Psoas muscle (tissue), 8 donors: Measurements from ENCODE around the gene TSHZ2. TPM values are rescaled to one million over a fixed set of nuclear protein-coding genes. Genes with fewer than 3 reads are reported as not detected.

Experiments used
- ATAC-seq, 4 donors: fragments of 200-7000 bp; cut with Tn5 transposase; one replicate each; pipeline ENCODE4 v1.9.1; 2020; ENCODE audit warnings: moderate library complexity in 3 of 4, mild to moderate bottlenecking in 2 of 4
- DNase-seq, 2 donors: peaks; one replicate each; pipeline ENCODE4 v3.0.0-alpha.2; 2020
- H3K27ac ChIP-seq: fragments of 200-600 bp; one replicate; pipeline ENCODE4 v1.8.0; 2022
- H3K27me3 ChIP-seq, 3 donors: fragments of 200-600 bp in 1 of 3; one replicate each; pipeline versions ENCODE4 v1.6.1 to v1.8.0; 2013 to 2022; ENCODE audit warnings: low read length in 2 of 3, mild to moderate bottlenecking in 2 of 3, moderate library complexity in 1 of 3; ENCODE audit not compliant: insufficient read depth in 3 of 3
- H3K36me3 ChIP-seq, 2 donors: fragments of 200-600 bp in 1 of 2; one replicate each; pipeline versions ENCODE4 v1.6.1 to v1.8.0; 2013 to 2022; ENCODE audit warnings: low read depth in 1 of 2, mild to moderate bottlenecking in 1 of 2, moderate library complexity in 1 of 2; ENCODE audit not compliant: insufficient read depth in 1 of 2
- H3K4me1 ChIP-seq: fragments of 200-600 bp; one replicate; pipeline ENCODE4 v1.8.0; 2022
- H3K4me3 ChIP-seq: fragments of 200-600 bp; one replicate; pipeline ENCODE4 v1.8.0; 2022; ENCODE audit warnings: mild to moderate bottlenecking
- H3K9me3 ChIP-seq: fragments of 200-600 bp; one replicate; pipeline ENCODE4 v1.8.0; 2022
- CTCF ChIP-seq: fragments of 200-600 bp; IDR thresholded peaks from one replicate; pipeline ENCODE4 v1.8.0; 2022; ENCODE audit warnings: antibody characterized with exemption
- WGBS, 3 donors: extraction: QIAGEN DNeasy Blood & Tissue Kit; methylation state at CpG; one replicate each; pipeline versions ENCODE4 v1.1.6 to v1.1.7; 2013; 5-methylcytosine and 5-hydroxymethylcytosine counted together
- intact Hi-C, 2 donors: fragments of 100-400 bp; cut with DNase I; formaldehyde crosslinking; loops; one replicate each; pipeline versions ENCODE4 v1.11.0 to v1.14.2; 2022
- polyA plus RNA-seq, 3 donors: library from polyadenylated mRNA; stranded (reverse); fragments of 200-250 nt; gene quantifications; one replicate each; pipeline ENCODE4 v1.2.3, GENCODE V29; 2013
- total RNA-seq, 4 donors: library from RNA; stranded (reverse); fragmentation: NEBNext Ultra II Directional in 2 of 4; extraction: Animal tissue kit (Norgen Biotek cat#: 25700) in 2 of 4; gene quantifications; one replicate each; pipeline versions ENCODE4 v1.2.1 to v1.2.4, GENCODE V29; 2021 to 2023
- donor health status: healthy with polysubstance abuse.
- donor health status: DM: no; HTN: no; CAD: no; lungs with moderate emphysema.
- donor health status: Bipolar disorder and iron deficiency.
- donor health status: healthy.
- donor health status: DM: yes; HTN: yes; CAD: no.
- donor health status: DM: no; HTN: no; CAD: no.
- donor health status: DM: no; HTN: no; CAD: no.
- donor health status: DM: yes; HTN: yes; CAD: no.

Gene TSHZ2
- total and polyA plus RNA-seq, 7 donors, result 0.39 to 7.5 (median 1.9) TPM

GRCh38 chr20:53438368-53438767 is 466.2 kb downstream of the TSHZ2 start:
- Histone ChIP-seq H3K36me3 (no peaks in the 10 kb centered on the region), H3K9me3 (no peaks in the 10 kb centered on the region), H3K27me3 (no peaks in the 10 kb centered on the region), H3K4me1 (no peaks in the 10 kb centered on the region), H3K27ac (no peak overlapping the region), H3K4me3 (no peak overlapping the region)
- DNase-seq (no peak), ATAC-seq (no peak)
- 84 to 88% (median 87%) methylated on average over 4 of the region's 4 CpGs for WGBS, 3 donors
- TF ChIP-seq CTCF, result no peak
- intact Hi-C loops, result no loop called here

- Histone ChIP-seq H3K27me3 (no peaks in the 10 kb centered on the region), H3K4me3 (no peak overlapping the region), H3K9me3 (no peaks in the 10 kb centered on the region), H3K27ac (no peak overlapping the region), H3K36me3 (no peaks in the 10 kb centered on the region), H3K4me1 (no peaks in the 10 kb centered on the region)
- intact Hi-C loops, result no loop called here
- DNase-seq, result no peak
- 67 to 82% (median 76%) methylated on average over 1 of the region's 1 CpG for WGBS, 3 donors
- no peak for TF ChIP-seq CTCF
- ATAC-seq, result no peak
Measured at GRCh38 chr20:53439046-53439445, 466.9 kb downstream of the TSHZ2 start.

- DNase-seq, result no peak
- Histone ChIP-seq H3K4me1 (no peaks in the 10 kb centered on the region), H3K27ac (no peak overlapping the region), H3K4me3 (no peak overlapping the region), H3K27me3 (no peaks in the 10 kb centered on the region), H3K9me3 (no peaks in the 10 kb centered on the region), H3K36me3 (no peaks in the 10 kb centered on the region)
- 60 to 70% (median 61%) methylated on average over 2 of the region's 2 CpGs for WGBS, 3 donors
- no peak for TF ChIP-seq CTCF
- ATAC-seq, result no peak
- intact Hi-C loops, result no loop called here
Measured at GRCh38 chr20:53439616-53440015, 467.5 kb downstream of the TSHZ2 start.

GRCh38 chr20:53444401-53445149 is 472.4 kb downstream of the TSHZ2 start:
- intact Hi-C loops, result no loop called here
- DNase-seq (no peak), ATAC-seq (no peak)
- peaks cover 4% of the 10 kb centered on the region for H3K9me3 ChIP-seq
- H3K27me3 ChIP-seq, result no peaks in the 10 kb centered on the region
- no peaks in the 10 kb centered on the region for H3K36me3 ChIP-seq
- no peak overlapping the region for H3K27ac ChIP-seq
- no peak overlapping the region for H3K4me3 ChIP-seq
- no peak for TF ChIP-seq CTCF
- no peaks in the 10 kb centered on the region for H3K4me1 ChIP-seq
- WGBS, 3 donors, result 28 to 34% (median 32%) methylated on average over 9 of the region's 9 CpGs

- no peaks in the 10 kb centered on the region for H3K36me3 ChIP-seq
- no peak overlapping the region for H3K4me3 ChIP-seq
- no peak for DNase-seq
- intact Hi-C loops, result no loop called here
- WGBS, 3 donors, result 39 to 44% (median 42%) methylated on average over 6 of the region's 6 CpGs
- H3K4me1 ChIP-seq, result no peaks in the 10 kb centered on the region
- peaks cover 9% of the 10 kb centered on the region for H3K9me3 ChIP-seq
- no peak for TF ChIP-seq CTCF
- H3K27ac ChIP-seq, result no peak overlapping the region
- ATAC-seq, result no peak
- H3K27me3 ChIP-seq, result no peaks in the 10 kb centered on the region
Measured at GRCh38 chr20:53445321-53445731, 473.2 kb downstream of the TSHZ2 start.
